PFSK-1 (cell line): ENCODE results near the gene MROH2B.

Experiments
- FOXP2 ChIP-seq: optimal IDR thresholded peaks from 2 replicates; pipeline ENCODE3; 2011; ENCODE audit warnings: borderline replicate concordance, control low read depth, inconsistent platforms; ENCODE audit not compliant: insufficient read depth; ENCODE audit errors: extremely low read length, extremely low read depth
- REST ChIP-seq, 2 experiments: IDR thresholded peaks; 2 replicates each; pipeline versions ENCODE4 v1.6.1 to v1.8.0; 2011 to 2012; ENCODE audit warnings: low read depth in 2 of 2, low read length in 2 of 2, control low read depth in 1 of 2, inconsistent platforms in 1 of 2, mild to moderate bottlenecking in 1 of 2, moderate library complexity in 1 of 2; ENCODE audit not compliant: insufficient read depth in 1 of 2

- no peak for TF ChIP-seq REST (IDR thresholded peaks at IDR 0.05; ENCODE audit: insufficient read depth in 1 of 2, low read depth in 2 of 2, low read length in 2 of 2)
- no peak for TF ChIP-seq FOXP2
These were observed 27.9 kb downstream of the MROH2B start for GRCh38 chr5:41043109-41043747.
